NCI-H2171 (cell line): Measurements from ENCODE around the gene ENOX1.
"Not testable (repeated sequence)": the region's sequence is repeated elsewhere in the genome, so short reads cannot be mapped to it uniquely, and the experiment has no call there.

Source experiments
- DNase-seq: peaks from one replicate; lab custom pipeline; 2025; lab: John Stamatoyannopoulos, UW

The ENOX1 gene

DNA sequence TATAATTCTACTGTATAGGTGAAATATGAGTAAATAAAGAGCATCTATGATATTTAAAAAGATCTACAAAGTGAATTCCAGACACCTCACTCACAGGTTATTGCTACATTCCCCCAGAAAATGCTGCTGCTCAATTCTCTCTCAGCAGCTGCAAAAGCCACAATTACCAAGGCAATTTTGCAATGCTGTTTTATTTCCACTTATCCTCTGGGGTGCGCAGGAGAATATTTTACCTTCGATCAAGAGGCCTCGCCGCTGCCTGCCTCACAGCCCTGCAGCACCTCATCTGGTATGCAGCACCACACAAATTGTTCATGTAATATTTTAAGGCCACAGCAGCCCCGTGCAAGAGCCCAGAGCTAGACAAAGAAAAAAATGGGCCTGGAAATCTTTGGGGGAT, 430.2 kb downstream of the ENOX1 start:
- no peak for DNase-seq

DNA sequence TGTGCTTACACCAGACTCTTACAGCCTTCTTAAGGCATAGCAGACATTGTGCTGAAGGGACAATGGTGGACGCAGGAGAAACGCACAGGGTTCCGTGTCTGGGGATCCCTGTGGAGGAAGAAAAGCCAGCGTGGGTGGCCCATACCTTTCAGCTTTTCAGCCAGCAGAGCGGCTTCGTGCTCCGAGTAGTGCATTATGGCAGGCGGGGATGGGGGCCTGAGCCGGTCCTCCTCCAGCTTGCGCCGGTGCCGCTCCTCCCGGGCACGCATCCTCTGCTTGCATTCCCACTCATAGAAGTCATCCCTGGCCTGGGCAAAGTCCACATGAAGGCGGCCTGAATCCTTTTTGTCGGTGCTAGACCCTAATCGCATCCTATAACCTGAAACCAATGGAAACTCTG, 431.0 kb downstream of the ENOX1 start:
- DNase-seq, result no peak

DNA sequence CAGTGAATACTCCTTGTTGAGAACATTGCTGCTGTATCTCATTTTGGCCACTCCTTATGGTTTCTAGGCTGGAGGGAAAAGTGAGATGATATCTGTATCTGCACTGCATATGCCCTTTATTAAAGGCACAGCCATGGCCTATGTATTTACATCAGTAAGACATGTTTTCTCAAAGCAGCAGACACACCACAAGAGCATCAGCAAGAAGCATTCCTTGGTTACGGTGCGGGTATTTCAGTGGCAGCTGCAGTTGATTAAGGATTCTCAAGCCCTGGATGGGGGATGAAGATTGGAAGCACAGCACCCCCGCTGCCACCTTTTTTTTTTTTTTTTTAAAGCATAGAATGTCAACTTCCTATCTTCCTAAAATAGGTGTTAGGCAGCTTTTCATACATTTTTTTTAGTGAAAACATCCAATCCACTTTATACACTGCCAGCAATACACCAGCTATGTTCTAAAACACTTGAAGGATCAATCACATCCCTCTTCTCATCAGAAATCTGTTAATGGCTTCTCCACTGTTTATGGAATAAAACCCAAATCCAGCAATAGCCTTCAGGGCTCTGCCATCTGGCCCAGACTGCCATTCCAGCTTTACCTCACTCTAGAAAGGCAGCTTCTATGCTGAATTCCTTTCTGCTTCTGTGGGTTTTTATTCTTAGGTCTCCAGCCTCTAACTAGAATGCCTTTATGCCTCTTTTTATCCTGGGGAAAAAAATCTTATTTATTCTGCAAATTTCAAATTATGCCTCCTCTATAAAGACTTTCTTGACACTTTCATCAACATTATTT, 432.4 kb downstream of the ENOX1 start:
- DNase-seq, result no peak

DNA sequence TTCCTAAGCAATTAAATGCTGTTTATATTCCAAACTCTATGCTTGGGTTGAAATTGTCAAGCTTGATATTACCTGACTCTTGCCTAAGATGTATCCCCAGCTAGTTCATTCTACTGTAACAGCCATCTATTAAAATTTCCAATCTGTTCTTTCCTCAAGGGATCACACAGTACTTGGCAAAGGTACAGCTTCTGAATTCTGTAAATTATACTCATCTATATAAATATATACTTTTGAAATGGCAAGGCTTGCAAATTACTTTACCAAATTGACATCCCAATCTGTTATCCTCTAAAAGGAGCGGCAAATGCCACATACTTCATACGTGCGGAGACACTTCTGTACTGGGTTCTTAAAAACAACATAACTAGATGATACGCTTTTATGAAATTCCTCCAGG, 433.1 kb downstream of the ENOX1 start:
- no peak for DNase-seq

DNA sequence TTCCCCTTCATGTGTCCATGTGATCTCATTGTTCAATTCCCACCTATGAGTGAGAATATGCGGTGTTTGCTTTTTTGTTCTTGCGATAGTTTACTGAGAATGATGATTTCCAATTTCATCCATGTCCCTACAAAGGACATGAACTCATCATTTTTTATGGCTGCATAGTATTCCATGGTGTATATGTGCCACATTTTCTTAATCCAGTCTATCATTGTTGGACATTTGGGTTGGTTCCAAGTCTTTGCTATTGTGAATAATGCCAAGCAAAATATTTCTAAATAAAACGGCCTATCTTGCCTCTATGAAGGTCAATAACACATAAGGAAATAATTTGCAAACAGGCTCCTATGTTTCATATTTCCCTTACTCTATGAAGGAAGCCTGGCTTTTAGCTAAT, 435.2 kb downstream of the ENOX1 start:
- not testable (repeated sequence) for DNase-seq

DNA sequence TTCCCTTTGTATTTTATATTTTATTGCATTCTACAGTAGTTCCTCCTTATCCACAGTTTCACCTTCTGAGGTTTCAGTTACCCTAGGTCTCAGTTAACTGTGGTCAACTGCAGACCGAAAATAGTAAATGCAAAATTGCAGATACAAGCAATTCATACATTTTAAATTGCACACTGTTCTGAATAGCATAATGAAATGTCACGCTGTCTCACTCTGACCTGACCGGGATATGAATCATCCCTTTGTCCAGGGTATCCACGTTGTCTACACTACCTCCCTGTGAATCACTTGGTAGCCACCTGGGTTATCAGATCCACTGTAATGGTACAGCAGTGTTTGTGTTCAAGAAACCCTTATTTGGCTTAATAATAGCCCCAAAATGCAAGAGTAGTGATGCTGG, 438.4 kb downstream of the ENOX1 start:
- no peak for DNase-seq

DNA sequence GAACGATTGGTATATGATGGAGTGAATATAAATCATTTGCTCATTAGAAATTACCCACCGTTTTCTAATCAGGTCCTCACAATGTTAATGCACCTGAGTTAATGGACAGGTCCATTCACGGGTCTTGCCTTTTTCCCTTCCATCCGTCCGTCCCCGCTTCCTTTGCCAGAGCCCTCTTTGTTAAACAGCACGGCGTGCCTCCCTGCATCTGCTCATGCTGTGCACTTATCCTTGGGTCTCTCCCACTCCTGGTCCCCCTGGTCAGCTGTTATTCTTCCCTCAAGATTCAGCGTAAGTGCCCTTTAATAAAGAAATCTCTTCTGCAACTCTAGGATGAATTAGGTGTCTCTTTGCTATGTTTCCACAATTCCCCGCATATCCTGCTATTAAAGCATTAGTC, 438.9 kb downstream of the ENOX1 start:
- DNase-seq, result no peak

DNA sequence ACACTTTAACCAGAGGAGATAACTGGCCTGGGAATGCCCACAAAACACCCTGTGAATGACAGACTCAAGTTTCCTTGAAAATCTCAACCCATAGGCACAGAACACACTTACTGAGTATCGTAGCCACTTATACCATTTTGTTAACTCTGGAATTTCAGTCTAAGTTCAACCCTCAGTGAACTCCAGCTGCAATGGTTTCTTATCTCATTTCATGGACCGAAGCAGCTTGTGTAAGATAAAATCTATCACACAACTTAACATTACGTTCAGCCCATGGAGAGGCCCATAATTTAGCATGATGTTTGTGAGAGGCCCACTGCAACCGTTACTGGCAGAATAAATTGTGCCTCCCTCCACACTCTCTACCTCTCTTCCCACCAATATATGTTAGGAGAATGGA, 440.3 kb downstream of the ENOX1 start:
- no peak for DNase-seq

DNA sequence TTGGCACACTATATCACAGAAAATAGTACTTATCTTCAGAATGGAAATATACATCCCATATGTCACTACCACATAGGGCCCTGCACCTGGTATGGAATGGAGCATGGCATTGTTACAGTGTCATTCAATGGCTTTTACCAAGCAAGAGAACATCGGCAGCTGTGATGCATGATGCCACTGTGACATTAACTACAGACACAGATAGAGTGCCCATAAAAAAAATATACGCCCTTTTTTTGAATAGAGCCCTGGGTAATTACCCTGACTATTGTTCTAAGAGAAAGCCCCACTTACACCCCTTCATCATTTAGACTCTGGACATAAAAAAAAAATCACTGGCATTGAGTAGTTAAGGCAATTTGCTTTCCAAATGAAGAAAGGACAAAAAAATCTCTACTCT, 443.1 kb downstream of the ENOX1 start:
- DNase-seq, result no peak

DNA sequence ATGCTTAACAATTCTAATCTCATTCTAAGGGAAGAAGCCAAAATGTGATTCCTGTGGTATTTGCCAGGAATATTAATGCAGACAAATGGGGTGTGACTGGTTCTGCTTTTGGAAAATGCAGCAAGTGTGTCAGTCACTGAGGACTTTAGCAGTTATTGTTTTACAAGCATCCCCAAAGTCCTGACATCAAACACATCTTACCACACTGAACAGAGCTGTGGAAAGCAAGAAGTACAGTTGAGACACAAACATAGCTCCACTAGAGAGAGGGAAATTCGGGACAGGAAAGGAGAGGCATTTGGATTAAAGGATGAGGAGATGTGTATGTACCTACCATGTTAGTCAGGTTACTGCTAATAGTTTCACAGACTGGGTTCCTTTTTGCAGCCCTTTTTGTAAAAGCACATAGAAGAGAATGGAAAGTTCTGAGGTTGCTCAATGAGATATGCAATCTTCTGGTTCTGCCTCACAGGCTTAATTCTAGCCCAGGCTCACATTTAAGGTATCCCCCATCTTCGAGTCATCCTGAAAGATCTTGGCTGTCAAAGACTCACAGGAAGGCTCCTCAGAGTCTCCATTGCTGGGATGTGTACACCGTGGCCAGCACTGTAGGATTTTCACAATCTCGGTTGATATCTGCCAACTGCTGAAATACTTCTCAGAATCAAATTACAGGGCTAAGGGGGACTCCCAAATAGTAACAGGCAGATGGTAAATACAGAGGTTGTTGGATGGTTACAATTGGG, 446.8 kb downstream of the ENOX1 start:
- DNase-seq, result no peak

DNA sequence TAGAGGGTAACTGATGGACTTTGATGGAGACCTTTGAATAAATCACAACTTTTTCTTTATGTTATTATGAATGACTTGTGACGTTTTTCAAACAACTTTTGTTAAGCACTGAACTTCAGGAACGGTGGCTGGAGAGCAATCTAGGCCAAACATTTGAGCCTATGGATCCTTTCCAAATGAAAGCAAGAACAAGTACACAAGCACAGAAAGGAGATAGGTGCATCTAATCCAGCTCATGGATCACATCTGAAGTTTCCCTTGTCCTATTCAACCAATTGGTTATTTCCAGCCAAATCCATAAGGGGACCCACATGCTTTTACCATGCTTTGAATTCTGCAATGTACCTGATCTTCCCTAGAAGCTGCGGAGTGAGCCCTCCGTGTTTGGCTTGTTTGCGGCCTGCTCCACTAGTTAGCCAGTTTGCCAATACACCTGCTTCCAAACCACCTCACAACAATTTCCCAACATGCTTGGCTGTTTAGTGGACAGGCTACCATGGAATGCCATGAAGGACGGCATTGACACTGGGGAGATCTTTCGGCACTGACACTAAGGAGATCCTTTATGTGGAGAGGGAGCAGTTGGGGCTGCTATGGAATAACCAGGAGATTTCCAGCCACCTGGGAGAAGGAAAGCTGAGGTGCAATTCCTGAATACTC, 447.5 kb downstream of the ENOX1 start:
- no peak for DNase-seq

DNA sequence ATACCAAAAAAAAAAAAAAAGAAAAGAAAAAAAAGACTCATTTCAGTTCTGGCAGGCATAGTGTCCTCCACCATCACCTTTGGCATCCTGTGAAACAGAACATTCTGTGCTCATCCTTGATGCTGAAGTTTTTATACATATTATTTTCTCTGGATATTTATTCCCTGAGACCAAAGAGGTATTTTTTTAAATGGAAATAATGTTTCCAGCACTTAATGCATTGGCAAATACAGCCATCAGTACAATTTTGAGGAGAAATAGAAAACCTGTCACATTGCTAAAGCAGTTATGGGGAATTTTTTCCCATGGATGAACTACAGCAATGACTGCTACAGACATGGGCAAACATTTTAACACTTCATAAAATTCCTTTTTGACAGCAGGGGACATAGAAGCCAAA, 451.0 kb downstream of the ENOX1 start:
- DNase-seq, result no peak

DNA sequence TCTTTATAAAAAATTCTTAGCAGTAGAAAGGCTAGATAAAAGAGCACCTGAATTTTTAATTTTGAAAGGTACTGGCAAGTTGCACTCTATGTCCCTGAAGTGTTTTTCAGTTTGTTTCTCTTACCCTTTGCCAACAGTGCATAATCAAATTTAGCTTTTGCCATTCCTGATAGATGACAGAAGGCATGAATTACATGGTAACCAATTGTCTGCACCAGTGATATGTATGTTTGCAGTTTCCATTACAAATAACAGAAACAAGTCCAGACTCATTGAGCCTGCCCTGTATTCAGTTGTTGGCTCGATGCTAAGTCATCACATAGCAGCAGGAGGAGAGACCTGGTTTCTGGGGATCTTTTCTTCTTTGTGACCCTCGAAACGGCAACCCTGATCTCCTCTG, 453.6 kb downstream of the ENOX1 start:
- no peak for DNase-seq

DNA sequence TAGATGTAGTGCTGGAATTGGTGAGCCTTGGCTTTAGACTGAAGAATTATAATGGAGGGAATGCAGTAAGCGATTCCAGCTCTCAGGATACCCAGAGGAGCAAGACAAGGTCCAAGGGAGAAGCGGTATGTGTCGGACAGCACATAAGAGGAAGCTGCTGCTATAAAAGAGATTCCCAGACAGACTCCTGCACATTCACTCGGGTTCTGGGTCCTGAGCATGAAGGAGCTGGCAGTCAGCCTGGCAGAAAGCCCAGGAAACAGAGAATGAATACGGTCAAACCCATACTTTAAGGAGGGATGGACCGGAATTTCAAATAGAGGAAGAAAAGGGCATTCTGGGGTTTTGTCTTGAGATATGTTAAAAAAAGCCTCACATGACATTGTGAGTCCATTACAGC, 455.1 kb downstream of the ENOX1 start:
- DNase-seq, result no peak

DNA sequence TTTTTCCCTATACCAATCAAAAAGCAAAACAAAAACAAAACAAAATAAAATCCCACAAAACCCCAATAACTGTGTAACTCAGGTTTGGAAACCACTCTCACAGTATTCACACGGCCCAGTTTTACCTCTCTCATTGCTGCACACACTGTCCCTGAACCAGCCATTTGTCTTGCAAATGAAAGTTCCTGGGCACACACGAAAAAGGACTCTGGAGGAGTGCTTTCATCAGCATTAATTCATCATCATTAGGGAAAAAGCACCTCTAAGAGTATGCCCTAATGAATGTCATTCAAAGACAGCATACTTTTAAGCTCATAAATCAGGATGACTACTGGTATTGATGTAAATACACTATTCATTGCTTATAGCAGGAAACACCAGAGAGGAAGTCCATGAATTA, 457.1 kb downstream of the ENOX1 start:
- no peak for DNase-seq

DNA sequence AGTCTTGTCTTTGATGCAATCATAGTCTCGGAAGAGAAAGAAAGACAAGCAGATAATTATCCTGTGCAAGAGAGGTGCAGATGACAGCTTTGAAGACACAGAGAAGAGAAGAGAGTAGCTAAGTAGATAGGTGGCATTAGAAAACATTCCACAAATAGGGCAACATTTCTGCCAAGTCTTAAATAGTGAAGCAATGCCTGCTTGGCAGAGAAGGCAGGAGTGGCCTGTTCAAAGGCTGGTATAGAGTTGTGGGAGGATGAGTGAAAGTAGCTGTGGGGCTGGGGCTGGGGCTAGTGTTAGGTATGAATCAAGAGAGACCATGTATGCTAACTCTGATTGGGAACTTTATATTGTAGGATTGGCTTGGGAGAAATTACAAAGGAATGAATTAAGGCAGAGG, 457.9 kb downstream of the ENOX1 start:
- no peak for DNase-seq

DNA sequence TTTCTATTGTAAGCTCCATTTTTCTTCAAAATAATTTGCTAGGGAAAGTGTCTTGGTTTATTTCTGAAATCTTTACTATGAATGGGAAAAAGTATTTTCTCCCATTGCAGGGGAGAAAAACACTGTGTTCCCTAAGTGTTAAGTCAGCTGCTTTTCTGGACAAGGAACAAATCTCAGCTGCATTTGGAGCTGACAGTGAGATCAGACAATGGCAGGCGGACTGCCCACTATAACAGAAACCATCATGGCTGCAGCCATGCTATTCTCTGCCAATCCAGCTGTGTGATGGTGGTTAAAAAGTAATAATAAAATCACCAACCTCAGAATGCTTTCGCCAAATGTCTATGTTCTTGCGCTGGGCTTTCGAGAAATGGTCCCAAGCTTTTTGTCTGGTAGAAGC, 460.7 kb downstream of the ENOX1 start:
- no peak for DNase-seq

DNA sequence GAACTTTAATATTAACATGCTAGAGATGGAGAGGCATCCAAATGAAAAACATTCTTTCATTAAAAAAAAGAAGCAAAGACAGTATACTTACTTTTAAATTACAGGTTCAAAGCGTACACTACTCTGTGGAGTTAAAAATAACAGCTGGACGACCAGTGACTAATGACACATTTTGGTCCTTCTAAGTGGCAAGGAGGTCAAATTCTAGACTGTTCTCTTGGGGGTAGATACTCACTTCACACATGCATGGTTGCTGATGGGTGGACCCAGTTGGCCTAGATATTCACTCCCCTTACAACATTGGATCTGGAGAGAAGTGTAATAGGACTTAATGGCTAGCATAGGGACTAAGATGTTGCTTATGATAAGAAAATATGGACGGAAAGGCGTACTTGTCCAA, 461.1 kb downstream of the ENOX1 start:
- DNase-seq, result no peak

DNA sequence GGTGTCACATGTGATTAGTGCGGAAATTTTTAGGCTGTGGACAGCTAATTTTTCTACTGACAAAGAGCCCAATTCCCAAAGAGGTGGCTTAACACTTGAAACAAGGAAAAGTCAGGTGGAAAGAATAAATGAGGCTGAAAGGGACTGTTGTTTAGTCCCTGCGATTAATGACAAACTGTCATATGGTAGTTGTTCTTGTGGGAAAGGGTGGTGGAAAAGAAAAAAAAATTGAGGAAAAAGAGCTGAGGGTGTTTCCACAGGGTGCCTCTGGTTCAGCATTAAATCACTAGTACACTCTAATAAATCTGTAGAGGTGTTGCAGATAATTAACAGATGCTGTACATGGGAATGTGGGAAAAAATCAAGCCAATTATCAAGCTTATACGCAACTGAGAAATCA, 462.6 kb downstream of the ENOX1 start:
- DNase-seq, result no peak

DNA sequence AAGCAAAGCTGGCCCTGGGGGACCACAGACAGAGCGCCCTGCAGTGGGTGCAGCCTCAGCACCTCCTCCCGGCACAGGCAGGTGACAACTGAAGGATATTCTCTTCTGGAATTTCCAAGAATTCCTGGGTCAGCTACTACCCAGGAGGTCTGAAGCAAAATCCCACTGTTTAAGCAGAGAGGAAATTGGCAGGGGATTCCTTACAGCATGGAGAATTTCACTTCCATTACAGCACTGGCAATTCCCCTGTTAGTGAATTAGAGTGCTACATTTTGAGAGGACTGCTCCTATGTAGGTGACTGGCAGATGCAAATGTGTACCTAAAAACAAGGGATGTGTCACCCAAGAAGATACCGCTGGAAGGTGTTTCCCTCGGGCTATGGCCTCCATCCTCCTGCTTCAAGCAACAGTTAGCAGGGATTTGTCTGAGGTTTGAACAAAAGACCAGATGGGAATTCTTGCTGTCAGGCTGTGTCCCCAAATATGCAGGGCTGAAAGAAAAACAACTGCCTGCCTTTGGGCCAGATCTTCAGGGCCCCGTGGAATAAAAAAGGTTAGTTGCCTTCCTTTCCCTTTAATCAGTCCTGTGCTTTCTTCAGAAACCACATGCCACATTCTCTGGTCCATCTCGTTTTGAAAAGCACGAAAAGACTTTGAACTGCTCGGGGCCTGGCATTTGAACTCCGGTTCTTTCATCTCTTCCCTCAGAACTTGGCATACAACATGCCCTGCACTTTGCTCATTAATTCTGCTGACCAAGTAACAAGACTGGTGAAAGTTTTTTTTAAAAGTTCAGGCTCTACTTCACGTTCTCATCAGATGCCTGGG, 466.9 kb downstream of the ENOX1 start:
- no peak for DNase-seq

DNA sequence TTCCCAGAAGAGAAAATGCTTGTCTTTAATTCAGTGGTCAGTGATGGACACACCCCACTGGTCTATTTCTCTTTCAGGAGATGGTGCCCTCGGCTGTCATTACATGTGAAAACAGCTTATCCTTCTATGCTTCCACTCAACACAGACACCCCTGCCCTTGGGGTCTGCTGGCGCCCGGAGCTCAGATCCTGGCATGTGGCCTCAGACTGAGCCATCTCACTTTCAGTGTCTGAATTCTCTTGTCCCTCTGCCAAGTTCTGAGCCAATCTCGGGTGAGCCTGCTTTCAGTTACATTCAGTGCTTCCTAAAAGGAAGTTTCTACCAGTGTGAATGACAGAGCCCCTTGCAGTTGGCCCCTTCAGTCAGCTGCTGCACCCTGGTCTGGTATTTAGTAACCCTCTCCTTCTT, 469.8 kb downstream of the ENOX1 start:
- peak; percentile 51 for DNase-seq

DNA sequence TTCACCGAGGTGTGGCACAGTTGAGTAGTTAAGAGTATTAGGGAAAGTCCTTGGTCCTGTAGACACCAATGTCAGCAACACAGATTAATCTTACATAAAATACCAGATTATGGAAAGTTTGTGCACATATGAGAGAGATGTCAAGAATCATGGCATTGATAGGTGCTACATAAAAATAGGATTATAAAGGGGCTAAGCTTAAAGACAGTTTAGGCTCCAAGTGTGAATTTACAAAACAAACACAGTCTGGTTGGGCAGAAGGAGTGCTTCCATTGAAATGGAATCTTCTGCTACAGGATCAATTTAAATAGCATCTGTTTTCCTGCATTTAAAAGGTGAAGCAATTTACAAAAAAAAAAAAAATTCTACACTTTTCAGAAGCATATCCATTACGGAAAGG, 470.5 kb downstream of the ENOX1 start:
- DNase-seq, result no peak
